Neuron (in vitro differentiated cells): ENCODE data around the gene C2orf78.
A peak's percentile ranks its signal among the peaks of the same experiment; 100 is the strongest.
"Not testable (repeated sequence)": the region's sequence is repeated elsewhere in the genome, so short reads cannot be mapped to it uniquely, and the experiment has no call there.

Source experiments
- H2AFZ ChIP-seq: one replicate; pipeline ENCODE4 v1.6.1; 2013; ENCODE audit warnings: low read depth, mild to moderate bottlenecking, inconsistent platforms, low read length, moderate library complexity
- H3K27me3 ChIP-seq: one replicate; pipeline ENCODE4 v1.6.1; 2013; ENCODE audit warnings: low read length; ENCODE audit not compliant: insufficient read depth
- H3K36me3 ChIP-seq: one replicate; pipeline ENCODE4 v1.6.1; 2013; ENCODE audit warnings: low read length; ENCODE audit not compliant: insufficient read depth
- H3K4me1 ChIP-seq: one replicate; pipeline ENCODE4 v1.6.1; 2013; ENCODE audit warnings: low read length; ENCODE audit not compliant: insufficient read depth
- H3K4me3 ChIP-seq: 2 replicates; pipeline ENCODE4 v1.5.1; 2013; ENCODE audit warnings: mild to moderate bottlenecking, low read length, moderate library complexity
- H3K9me3 ChIP-seq: one replicate; pipeline ENCODE4 v1.6.1; 2013; ENCODE audit warnings: low read length

The C2orf78 gene, protein sequence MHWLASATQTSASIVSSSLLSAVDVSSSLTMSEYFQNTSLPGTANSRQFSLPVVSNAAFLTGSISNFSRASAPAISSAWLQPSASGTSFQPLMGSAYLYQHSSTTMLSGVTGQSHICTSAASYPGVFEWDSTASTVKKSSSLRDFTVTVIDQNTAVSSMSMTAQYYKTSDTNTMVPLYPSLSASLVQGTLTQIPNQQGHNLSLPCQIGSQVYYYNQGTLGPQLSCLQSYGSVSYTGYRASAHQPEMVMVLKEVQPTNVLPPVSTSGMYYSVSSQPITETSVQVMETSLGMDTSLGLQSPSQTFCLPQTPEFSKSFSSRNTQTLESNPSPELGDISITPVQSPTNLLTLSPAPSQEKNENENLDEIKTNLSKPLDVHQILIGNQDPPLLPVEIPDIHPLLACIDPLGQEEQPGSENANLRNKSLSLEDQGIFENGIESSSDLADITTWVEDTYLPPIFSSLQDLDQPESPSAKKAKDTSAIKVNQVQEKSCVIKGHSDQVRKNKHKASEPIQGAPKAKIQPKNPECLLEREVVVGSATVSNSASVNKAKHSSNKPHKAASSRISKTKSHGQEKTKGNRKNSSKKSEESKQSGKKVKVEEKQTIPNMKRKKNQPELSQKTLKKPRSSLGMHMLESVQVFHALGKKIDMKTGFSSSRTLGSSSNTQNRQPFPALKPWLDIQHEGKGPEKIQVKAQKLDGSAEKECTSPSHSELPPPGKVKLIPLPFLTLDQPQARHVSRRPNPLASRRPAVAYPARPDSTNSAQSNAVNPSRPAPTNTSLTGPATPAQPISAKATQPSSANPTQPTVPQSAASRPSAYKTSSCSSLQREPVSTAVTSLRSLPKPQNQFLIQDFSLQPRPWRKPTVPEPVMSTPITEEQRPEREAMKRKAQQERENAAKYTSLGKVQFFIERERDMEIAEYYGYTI

DNA sequence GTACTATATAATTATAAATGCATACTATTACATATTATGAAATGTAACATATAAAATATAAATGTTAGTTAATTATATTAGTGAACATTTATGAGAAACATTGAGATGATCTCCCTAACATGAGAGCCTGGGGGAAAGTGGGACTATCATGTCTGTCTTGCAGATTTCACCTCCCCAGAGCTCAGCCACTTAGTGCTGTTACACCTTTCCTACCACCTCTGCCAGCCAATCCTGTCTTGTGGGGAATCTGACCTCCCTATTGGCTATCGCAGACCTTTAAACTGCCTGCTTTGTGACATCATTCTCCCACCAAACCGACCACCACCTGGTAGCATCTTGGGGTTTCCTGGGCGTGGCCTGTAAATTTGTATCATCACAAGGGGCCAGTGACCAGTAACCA is at the start of gene C2orf78:
Gene C2orf78 (plus strand): TSS at position 301 of the 400 bp plus-strand sequence. CDS start 127 bp downstream, outside the sequence.
- not testable (repeated sequence) for H3K4me1 ChIP-seq, H3K4me3 ChIP-seq, H3K27me3 ChIP-seq, H3K36me3 ChIP-seq, H2AFZ ChIP-seq, H3K9me3 ChIP-seq

DNA sequence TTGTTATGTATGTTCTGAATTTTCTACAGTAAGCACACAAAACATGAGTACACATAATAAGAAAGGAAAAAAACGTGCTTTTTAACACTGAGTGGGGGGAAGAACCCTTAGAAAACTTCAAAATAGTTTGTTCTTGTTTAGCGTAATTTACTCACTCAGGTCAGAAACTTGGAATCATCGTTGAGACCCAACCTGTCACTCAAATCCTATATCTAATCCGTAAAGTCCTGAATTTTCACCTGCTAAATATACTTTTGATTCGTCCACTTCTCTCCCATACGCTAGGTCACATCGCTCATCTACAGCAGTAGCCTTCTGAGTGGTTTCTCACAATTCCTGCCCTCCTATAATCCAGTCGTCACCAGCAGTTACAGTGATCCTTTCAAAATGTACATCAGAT is 47.6 kb upstream of the C2orf78 start:
- Histone ChIP-seq H3K4me3 (peak overlapping the region; percentile 77), H3K36me3 (peaks cover 22% of the 10 kb centered on the region), H2AFZ (no peak overlapping the region), H3K9me3 (peaks cover 2% of the 10 kb centered on the region), H3K4me1 (peaks cover 11% of the 10 kb centered on the region), H3K27me3 (no peaks in the 10 kb centered on the region)

DNA sequence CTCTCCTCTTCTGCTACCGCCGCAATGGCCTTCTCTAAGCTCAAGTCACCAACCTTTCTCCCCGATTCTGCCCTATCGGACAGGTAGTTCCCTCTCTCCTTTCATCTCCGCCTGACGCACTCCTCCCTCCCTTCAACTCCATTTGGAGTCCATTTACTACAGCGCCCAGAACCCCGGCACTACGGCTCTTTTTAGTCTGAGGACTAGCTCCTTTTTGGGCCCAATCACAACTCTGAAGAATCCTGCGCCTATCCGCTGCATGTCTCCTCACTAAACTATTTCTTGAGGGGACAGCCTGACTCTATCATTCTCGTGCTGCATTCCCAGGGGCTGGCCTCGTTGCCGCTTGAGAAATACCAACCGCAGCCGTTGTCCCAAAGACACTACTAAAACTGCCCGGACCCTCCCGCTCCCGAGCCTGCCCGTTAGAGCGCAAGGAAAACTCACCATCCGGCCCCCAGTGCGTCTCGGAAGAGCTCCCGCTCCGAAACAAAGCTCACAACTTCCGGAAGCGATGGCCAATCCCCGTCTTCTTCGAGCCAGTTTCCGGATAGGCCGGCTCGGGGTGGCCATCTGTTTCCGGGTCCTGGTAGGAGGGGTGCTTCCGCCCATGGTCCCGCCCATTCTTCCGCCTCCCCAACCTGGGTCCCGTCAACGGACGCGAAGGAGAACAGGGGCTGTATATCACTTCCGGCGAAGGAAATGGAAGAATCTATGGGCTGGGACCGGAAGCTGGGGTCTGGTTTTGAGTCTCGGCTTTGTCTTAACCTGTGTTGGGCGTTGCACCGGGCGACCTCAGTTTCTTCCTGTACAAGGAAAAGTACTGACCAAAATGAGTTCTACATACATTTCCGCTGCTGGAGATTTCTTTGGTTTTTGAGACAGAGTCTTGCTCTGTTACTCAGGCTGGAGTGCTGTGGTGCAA is 46.9 kb upstream of the C2orf78 start, which contains the start of gene TPRKB:
Gene TPRKB (minus strand): TSS at position 491 of the 925 bp plus-strand sequence. CDS start 2,776 bp downstream, outside the sequence.
- peak within 1 kb of the TSS; percentile 77 for H3K4me3 ChIP-seq
- peak within 1 kb of the TSS; percentile 79 for H2AFZ ChIP-seq
- peaks cover 11% of the 10 kb centered on the region for H3K4me1 ChIP-seq
- peaks cover 15% of the 10 kb centered on the region for H3K36me3 ChIP-seq
- H3K27me3 ChIP-seq, result no peaks in the 10 kb centered on the region
- H3K9me3 ChIP-seq, result peaks cover 2% of the 10 kb centered on the region

DNA sequence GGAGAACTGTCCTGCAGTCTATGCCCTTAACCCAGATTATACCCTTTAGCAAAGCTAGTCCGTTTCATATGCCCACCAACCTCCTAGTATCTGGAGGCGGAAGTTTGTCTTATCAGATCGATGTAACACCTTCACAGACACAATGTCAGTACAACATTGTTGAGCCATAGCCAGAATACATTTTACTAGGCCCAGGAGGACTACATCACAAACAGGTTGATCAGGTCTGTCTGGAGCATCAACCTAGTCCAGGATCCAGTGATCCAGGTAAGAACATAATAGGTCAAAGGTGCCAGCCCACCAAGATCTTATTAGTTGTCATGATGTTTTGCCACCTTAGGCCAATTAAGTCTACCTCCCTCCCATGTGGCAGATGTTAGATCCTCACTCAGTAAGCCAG is 44.9 kb upstream of the C2orf78 start:
- no peak overlapping the region for H3K4me3 ChIP-seq
- no peak overlapping the region for H2AFZ ChIP-seq

DNA sequence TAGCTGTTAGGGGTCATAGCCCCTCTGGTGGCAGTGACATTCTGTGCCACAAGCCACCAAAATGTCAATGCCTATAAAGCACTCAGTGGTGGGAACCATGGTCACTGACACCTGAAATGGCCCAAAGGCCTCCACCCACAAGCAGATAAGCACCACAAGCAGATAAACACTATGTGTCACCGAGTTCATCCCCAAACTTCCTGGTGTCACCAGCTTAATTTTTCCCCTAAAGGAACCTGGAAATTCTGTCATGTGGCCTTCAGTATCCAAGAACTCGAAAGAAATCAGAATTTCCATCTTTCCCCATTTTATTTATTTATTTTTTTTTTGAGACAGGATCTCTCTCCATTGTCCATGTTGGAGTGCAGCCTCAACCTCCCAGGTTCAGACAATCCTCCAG is 43.2 kb upstream of the C2orf78 start:
- no peaks in the 10 kb centered on the region for H3K36me3 ChIP-seq
- no peak overlapping the region for H2AFZ ChIP-seq
- H3K4me3 ChIP-seq, result no peak overlapping the region
- peaks cover 2% of the 10 kb centered on the region for H3K9me3 ChIP-seq
- H3K27me3 ChIP-seq, result no peaks in the 10 kb centered on the region
- H3K4me1 ChIP-seq, result peaks cover 9% of the 10 kb centered on the region

More for the DNA sequence above, 44.9 kb upstream of the C2orf78 start:
- peaks cover 11% of the 10 kb centered on the region for H3K4me1 ChIP-seq
- peaks cover 3% of the 10 kb centered on the region for H3K36me3 ChIP-seq
- peaks cover 2% of the 10 kb centered on the region for H3K9me3 ChIP-seq
- H3K27me3 ChIP-seq, result no peaks in the 10 kb centered on the region

DNA sequence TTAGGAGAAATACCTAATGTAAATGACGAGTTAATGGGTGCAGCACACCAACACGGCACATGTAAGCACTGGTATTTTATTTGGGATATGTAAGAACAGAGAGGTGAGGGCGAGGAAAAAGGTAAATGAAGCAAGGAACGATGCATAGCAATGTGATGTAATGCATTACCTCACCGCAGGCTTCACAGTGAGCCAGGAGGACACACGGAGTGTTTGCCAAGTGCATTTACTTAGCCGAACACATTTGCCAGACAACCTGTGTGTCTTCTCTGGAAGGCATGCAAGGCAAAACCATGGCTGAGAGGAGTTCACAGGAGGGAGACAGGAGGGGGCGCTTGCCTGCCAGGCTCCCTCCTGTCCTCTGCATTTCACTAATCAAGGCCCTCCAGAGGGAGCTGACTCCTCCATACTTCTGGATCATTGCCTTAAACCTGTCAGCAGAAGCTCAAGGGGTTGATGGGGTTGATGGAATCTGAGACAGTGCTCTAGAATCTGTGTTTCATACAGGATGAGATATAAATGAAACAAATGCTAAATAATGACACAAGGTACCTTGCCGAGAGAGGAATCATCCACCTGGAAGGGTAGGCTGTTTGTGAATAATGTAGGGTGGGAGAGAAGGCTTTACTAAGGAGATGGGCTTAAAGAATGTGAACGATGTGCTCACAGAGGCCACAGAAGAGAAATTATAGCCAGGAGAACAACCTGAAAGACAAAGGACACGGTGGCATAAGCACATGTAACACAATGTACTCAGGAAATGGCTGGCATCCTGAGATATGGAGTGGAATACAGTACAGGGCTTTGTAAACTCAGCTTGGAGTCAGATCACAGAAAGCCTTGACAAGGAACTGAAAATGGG is 37.7 kb upstream of the C2orf78 start:
- Histone ChIP-seq H3K27me3 (no peaks in the 10 kb centered on the region), H3K9me3 (no peaks in the 10 kb centered on the region), H2AFZ (no peak overlapping the region), H3K4me1 (no peaks in the 10 kb centered on the region), H3K36me3 (peaks cover 15% of the 10 kb centered on the region), H3K4me3 (no peak overlapping the region)

DNA sequence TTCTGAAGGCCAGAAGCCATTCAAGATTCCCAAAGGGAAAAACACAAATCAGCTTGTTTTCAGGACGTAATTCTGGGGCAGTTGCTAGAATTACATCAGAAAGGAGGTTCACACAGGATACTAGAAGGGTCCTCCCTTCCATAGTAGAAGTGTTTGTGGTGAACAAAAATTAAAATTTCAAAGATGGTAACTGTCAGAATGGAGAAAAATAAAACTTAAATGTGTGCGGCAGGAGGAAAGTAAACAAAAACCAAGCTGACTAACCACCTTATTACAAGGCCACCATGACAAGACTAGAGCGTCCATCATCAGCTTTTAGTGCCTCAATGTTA is 37.1 kb upstream of the C2orf78 start:
- Histone ChIP-seq H2AFZ (no peak overlapping the region), H3K4me3 (no peak overlapping the region), H3K4me1 (no peaks in the 10 kb centered on the region), H3K36me3 (peaks cover 15% of the 10 kb centered on the region), H3K9me3 (no peaks in the 10 kb centered on the region), H3K27me3 (no peaks in the 10 kb centered on the region)

DNA sequence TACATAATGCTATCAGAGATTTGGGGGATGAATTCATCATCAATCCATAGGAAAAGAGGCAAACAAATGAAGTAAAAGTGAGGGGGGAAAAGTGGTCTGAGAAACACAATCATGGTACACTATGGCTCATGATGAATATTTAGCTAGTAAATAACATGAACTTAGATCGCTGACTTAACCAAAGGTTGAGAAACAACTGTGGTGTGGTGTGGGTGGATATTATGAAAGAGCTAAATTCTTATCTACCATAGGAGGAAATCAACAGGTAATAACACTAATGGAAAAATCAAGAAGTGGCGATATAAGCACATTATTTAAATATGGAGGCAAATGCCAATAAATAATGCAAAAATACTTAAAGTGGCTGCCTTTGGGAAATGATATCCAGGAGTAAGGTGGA is 34.7 kb upstream of the C2orf78 start:
- Histone ChIP-seq H3K36me3 (peaks cover 17% of the 10 kb centered on the region), H3K4me3 (no peak overlapping the region), H3K9me3 (peaks cover 2% of the 10 kb centered on the region), H3K27me3 (no peaks in the 10 kb centered on the region), H3K4me1 (no peaks in the 10 kb centered on the region), H2AFZ (no peak overlapping the region)

DNA sequence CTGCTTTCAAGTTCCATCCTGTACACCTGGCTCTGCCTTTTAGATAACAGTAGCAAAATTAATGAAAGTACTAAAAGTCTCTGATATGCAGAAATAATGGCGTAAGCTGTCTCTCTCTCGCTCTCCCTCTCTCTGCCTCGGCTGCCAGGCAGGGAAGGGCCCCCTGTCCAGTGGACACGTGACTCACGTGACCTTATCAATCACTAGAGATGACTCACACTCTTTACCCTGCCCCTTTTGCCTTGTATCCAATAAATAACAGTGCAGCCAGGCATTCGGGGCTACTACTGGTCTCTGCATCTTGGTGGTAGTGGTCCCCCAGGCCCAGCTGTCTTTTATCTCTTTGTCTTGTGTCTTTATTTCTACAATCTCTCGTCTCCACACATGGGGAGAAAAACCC is 29.7 kb upstream of the C2orf78 start:
- not testable (repeated sequence) for H3K9me3 ChIP-seq, H2AFZ ChIP-seq, H3K4me3 ChIP-seq, H3K4me1 ChIP-seq, H3K27me3 ChIP-seq
- peaks cover 28% of the 10 kb centered on the region for H3K36me3 ChIP-seq

DNA sequence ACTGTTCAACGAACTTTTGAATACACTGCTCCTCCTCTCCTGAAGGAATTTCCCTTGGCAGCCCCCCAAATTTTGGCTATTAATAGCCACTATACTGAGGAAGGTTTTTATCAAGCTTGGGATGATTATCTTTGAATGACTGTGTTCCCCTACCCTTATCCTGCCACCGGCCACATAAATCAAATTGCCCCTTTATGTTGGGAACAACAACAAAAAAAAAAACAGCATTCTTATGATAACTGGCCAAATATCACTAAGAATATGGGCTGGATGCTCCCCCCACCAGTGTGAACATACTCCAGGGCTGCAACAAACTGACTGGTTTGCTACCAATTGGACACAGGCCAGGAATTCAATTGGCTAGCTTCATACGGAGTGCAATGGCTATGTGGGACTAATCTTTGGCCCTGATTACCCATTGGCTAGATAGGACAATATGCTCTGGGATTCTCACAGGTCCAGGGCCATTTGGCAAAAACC is 24.7 kb upstream of the C2orf78 start:
- H3K27me3 ChIP-seq, result no peaks in the 10 kb centered on the region
- H2AFZ ChIP-seq, result no peak overlapping the region
- H3K4me3 ChIP-seq, result no peak overlapping the region
- peaks cover 5% of the 10 kb centered on the region for H3K9me3 ChIP-seq
- peaks cover 51% of the 10 kb centered on the region for H3K36me3 ChIP-seq
- no peaks in the 10 kb centered on the region for H3K4me1 ChIP-seq

DNA sequence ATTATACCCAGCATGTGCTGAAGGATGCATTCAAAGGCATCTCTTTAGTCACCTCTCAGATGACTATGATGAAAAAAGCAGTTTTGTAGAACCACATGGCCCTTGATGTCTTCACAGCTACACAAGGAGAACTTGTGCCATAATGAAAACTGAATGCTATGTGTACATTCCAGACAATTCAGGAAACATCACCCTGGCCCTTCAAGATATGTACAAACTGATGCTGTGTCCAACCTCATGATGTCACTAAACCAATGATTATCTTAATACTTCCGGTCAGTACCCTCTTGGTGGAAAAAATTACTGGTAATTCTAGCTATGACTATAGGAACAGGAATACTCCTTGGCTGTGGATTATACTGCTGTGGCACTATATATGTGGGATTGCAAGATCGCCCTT is 24.1 kb upstream of the C2orf78 start:
- Histone ChIP-seq H3K4me3 (no peak overlapping the region), H3K4me1 (no peaks in the 10 kb centered on the region), H3K27me3 (no peaks in the 10 kb centered on the region), H3K9me3 (peaks cover 3% of the 10 kb centered on the region), H2AFZ (no peak overlapping the region), H3K36me3 (peaks cover 55% of the 10 kb centered on the region)

DNA sequence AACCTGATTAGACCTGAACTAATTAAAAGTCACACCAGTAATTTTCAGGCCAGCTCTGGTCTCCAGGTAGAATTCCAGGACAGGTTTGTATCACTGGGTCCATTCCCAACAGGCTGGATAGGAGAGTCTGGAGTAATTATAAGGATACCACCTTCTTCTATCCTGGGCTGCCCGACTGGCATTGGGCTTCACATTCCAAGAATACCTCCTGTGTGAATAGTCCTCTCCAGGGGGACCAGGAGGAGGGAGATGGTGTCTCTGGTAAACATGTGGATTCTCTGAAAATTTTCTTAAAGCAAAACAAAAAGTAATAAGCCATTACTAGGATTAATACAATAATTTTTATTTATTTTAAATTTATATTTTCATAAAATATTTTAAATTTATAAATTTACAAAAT is 21.4 kb upstream of the C2orf78 start:
- H3K4me1 ChIP-seq, result no peaks in the 10 kb centered on the region
- H2AFZ ChIP-seq, result no peak overlapping the region
- no peaks in the 10 kb centered on the region for H3K9me3 ChIP-seq
- no peak overlapping the region for H3K4me3 ChIP-seq
- H3K27me3 ChIP-seq, result no peaks in the 10 kb centered on the region
- H3K36me3 ChIP-seq, result peaks cover 67% of the 10 kb centered on the region
